IPS-18a (cell line): ENCODE results near the gene BUB1B.
"Not testable (repeated sequence)": the region's sequence is repeated elsewhere in the genome, so short reads cannot be mapped to it uniquely, and the experiment has no call there.

ENCODE experiments used
- H3K27ac ChIP-seq: one replicate; pipeline ENCODE4 v1.5.1; 2013; ENCODE audit warnings: low read length
- H3K27me3 ChIP-seq: one replicate; pipeline ENCODE4 v1.6.1; 2013; ENCODE audit warnings: mild to moderate bottlenecking, low read length; ENCODE audit not compliant: control insufficient read depth, insufficient read depth
- H3K36me3 ChIP-seq: one replicate; pipeline ENCODE4 v1.6.1; 2013; ENCODE audit warnings: low read depth, low read length; ENCODE audit not compliant: control insufficient read depth
- H3K4me1 ChIP-seq: one replicate; pipeline ENCODE4 v1.6.1; 2013; ENCODE audit warnings: low read depth, low read length; ENCODE audit not compliant: control insufficient read depth
- H3K4me3 ChIP-seq: one replicate; pipeline ENCODE4 v1.5.1; 2013; ENCODE audit warnings: low read length
- H3K9ac ChIP-seq: one replicate; pipeline ENCODE4 v1.6.1; 2013; ENCODE audit warnings: mild to moderate bottlenecking, low read length, moderate library complexity
- H3K9me3 ChIP-seq: one replicate; pipeline ENCODE4 v1.6.1; 2013; ENCODE audit warnings: low read depth, low read length; ENCODE audit not compliant: control insufficient read depth

Gene BUB1B

DNA sequence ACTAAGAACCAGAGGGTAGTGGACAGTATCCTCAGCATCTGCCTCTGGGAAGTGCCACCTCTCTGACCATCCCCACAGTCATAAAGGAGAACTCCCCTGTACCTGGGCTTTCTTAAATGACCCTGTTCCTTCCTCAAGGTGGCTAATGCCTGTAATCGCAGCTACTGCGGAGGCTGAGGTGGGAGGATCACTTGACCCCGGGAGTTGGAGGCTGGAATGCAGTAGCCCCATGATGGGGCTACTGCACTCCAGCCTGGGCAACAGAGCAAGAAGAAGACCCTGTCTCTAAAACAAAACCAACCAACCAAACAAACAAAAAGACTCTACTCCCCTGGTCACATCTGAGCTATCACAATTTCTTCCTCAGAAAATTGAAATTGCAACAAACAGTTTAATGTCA, 848 bp upstream of the BUB1B start:
- Histone ChIP-seq H3K36me3 (peaks cover 17% of the 10 kb centered on the region), H3K4me1 (peaks cover 39% of the 10 kb centered on the region), H3K4me3 (no peak overlapping the region), H3K9me3 (no peaks in the 10 kb centered on the region), H3K27ac (no peak overlapping the region), H3K27me3 (no peaks in the 10 kb centered on the region), H3K9ac (no peak overlapping the region)

GRCh38 chr15:40161693-40162391, 973 bp downstream of the BUB1B start:
- Histone ChIP-seq H3K9me3 (no peaks in the 10 kb centered on the region), H3K4me3 (peak overlapping the region; percentile 98), H3K36me3 (peaks cover 35% of the 10 kb centered on the region), H3K4me1 (peaks cover 23% of the 10 kb centered on the region), H3K27me3 (no peaks in the 10 kb centered on the region), H3K9ac (peak overlapping the region; percentile 94), H3K27ac (peak overlapping the region; percentile 81)

GRCh38 chr15:40162552-40162951, 1.7 kb downstream of the BUB1B start:
- Histone ChIP-seq H3K27ac (no peak overlapping the region), H3K27me3 (no peaks in the 10 kb centered on the region), H3K9me3 (no peaks in the 10 kb centered on the region), H3K9ac (peak overlapping the region; percentile 94), H3K36me3 (peaks cover 39% of the 10 kb centered on the region), H3K4me1 (peaks cover 21% of the 10 kb centered on the region), H3K4me3 (peak overlapping the region; percentile 98)

- H3K9me3 ChIP-seq, result no peaks in the 10 kb centered on the region
- H3K9ac ChIP-seq, result no peak overlapping the region
- H3K27ac ChIP-seq, result no peak overlapping the region
- H3K27me3 ChIP-seq, result no peaks in the 10 kb centered on the region
- H3K36me3 ChIP-seq, result peaks cover 51% of the 10 kb centered on the region
- no peak overlapping the region for H3K4me3 ChIP-seq
- H3K4me1 ChIP-seq, result peaks cover 18% of the 10 kb centered on the region
Measured at GRCh38 chr15:40163657-40164416, 3.0 kb downstream of the BUB1B start.

DNA sequence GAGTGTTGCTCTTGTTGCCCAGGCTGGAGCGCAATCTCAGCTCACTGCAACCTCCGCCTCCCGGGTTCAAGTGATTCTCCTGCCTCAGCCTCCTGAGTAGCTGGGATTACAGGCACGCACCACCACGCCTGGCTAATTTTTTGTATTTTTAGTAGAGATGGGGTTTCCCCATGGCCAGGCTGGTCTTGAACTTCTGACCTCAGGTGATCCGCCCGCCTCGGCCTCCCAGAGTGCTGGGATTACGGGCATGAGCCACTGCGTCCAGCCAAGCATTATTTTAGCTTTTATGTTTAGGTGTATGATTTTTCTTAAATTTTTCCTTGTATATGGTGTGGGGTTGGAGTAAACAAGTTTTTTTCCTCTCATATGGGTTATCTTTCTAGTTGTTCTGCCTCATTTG, 6.5 kb downstream of the BUB1B start:
- H3K9me3 ChIP-seq, H3K27ac ChIP-seq, H3K27me3 ChIP-seq, H3K4me3 ChIP-seq, H3K9ac ChIP-seq, H3K4me1 ChIP-seq: not testable (repeated sequence)
- H3K36me3 ChIP-seq, result peaks cover 83% of the 10 kb centered on the region

DNA sequence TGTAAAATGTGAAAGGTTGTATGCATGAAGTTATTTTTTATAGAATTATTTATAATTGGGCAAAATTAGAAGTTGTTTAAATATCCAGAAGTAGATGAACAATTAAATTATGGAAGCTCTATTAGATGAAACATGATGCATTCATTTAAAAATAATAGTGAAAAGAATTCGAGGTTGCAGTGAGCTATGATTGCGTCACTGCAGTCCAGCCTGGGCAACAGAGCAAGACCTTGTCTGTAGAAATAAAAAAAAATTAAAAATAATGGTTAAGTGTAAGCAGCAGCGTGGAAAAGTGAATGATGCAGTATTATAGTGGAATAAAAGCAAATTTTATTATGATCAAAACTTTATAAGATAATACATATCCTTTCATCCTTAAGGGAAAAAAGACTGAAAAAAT, 14.3 kb downstream of the BUB1B start:
- H3K9me3 ChIP-seq, result no peaks in the 10 kb centered on the region
- H3K9ac ChIP-seq, result no peak overlapping the region
- no peaks in the 10 kb centered on the region for H3K4me1 ChIP-seq
- no peak overlapping the region for H3K4me3 ChIP-seq
- H3K27me3 ChIP-seq, result no peaks in the 10 kb centered on the region
- peaks cover 61% of the 10 kb centered on the region for H3K36me3 ChIP-seq
- no peak overlapping the region for H3K27ac ChIP-seq

GRCh38 chr15:40182358-40183029, 21.6 kb downstream of the BUB1B start:
- H3K27ac ChIP-seq, result no peak overlapping the region
- H3K36me3 ChIP-seq, result peaks cover 69% of the 10 kb centered on the region
- H3K9ac ChIP-seq, result no peak overlapping the region
- no peaks in the 10 kb centered on the region for H3K4me1 ChIP-seq
- H3K27me3 ChIP-seq, result no peaks in the 10 kb centered on the region
- H3K4me3 ChIP-seq, result no peak overlapping the region
- H3K9me3 ChIP-seq, result no peaks in the 10 kb centered on the region

- no peak overlapping the region for H3K4me3 ChIP-seq
- H3K9ac ChIP-seq, result no peak overlapping the region
- H3K4me1 ChIP-seq, result no peaks in the 10 kb centered on the region
- no peaks in the 10 kb centered on the region for H3K9me3 ChIP-seq
- no peaks in the 10 kb centered on the region for H3K27me3 ChIP-seq
- H3K36me3 ChIP-seq, result peaks cover 71% of the 10 kb centered on the region
- H3K27ac ChIP-seq, result no peak overlapping the region
Measured at GRCh38 chr15:40183636-40184463, 23.0 kb downstream of the BUB1B start.

GRCh38 chr15:40190591-40190990, 29.7 kb downstream of the BUB1B start:
- no peak overlapping the region for H3K4me3 ChIP-seq
- H3K4me1 ChIP-seq, result no peaks in the 10 kb centered on the region
- H3K27ac ChIP-seq, result no peak overlapping the region
- no peaks in the 10 kb centered on the region for H3K9me3 ChIP-seq
- no peak overlapping the region for H3K9ac ChIP-seq
- H3K27me3 ChIP-seq, result no peaks in the 10 kb centered on the region
- H3K36me3 ChIP-seq, result peaks cover 83% of the 10 kb centered on the region

DNA sequence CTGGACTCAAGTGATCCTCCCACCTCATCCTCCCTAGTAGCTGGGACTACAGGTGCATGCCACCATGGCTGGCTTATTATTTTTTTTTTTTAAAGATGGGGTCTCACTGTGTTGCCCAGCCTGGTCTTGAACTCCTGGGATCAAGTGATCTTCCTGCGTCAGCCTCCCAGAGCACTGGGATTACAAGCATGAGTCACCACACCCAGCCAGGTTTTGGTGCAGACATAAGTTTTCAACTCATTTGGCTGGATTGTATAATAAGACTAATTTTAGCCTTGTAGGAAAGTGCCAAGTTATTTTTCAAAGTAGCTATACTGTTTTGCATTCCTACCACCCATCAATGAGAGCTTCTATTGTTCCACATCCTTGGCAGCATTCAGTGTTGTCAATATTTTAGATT, 32.1 kb downstream of the BUB1B start:
- no peak overlapping the region for H3K9ac ChIP-seq
- no peaks in the 10 kb centered on the region for H3K27me3 ChIP-seq
- H3K9me3 ChIP-seq, result no peaks in the 10 kb centered on the region
- no peak overlapping the region for H3K27ac ChIP-seq
- no peak overlapping the region for H3K4me3 ChIP-seq
- peaks cover 82% of the 10 kb centered on the region for H3K36me3 ChIP-seq
- no peaks in the 10 kb centered on the region for H3K4me1 ChIP-seq

DNA sequence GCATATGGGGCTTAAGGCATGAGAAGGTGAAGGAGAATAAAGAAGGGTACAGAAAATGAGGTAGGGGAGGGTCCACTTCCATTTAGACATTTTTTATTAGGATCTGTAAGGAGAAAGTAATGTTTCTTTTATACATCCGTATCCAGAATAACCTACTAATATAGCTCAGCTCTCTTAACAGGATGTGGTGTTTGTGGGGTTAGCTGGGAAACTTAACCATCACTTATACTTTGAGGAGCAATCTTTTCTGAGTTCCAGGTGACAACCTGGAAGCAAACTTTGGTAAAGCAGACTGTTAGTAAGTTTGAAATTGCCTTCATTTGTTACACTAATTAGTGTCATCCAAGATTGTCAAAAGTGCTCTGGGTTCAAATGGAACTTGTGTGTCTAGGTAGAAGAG, 36.6 kb downstream of the BUB1B start:
- no peak overlapping the region for H3K9ac ChIP-seq
- H3K27ac ChIP-seq, result no peak overlapping the region
- H3K4me3 ChIP-seq, result no peak overlapping the region
- no peaks in the 10 kb centered on the region for H3K27me3 ChIP-seq
- no peaks in the 10 kb centered on the region for H3K4me1 ChIP-seq
- no peaks in the 10 kb centered on the region for H3K9me3 ChIP-seq
- peaks cover 79% of the 10 kb centered on the region for H3K36me3 ChIP-seq
